NT2/D1 (cell line): Measurements from ENCODE around the gene VLDLR.

ENCODE experiments used
- SUZ12 ChIP-seq: IDR thresholded peaks from 2 replicates; pipeline ENCODE4 v1.6.1; 2011; ENCODE audit not compliant: insufficient read length, insufficient read depth; ENCODE audit errors: extremely low read depth
- YY1 ChIP-seq: IDR thresholded peaks from 2 replicates; pipeline ENCODE4 v1.6.1; 2011; ENCODE audit not compliant: insufficient read length, insufficient read depth

- no peak for TF ChIP-seq YY1
- TF ChIP-seq SUZ12, result no peak
Measured at GRCh38 chr9:2675834-2676233, 54.2 kb downstream of the VLDLR start.
